Neural crest cell (in vitro differentiated cells): ENCODE measurements around the gene PA2G4. TPM values are rescaled to one million over a fixed set of nuclear protein-coding genes. Genes with fewer than 3 reads are reported as not detected.

Source experiments
- DNase-seq: peaks from one replicate; pipeline ENCODE4 v3.0.0; 2021; ENCODE audit warnings: low read depth, mixed read lengths, low spot score
- H3K27ac Mint-ChIP-seq: one replicate; pipeline ENCODE4 v1.8.0; 2021; ENCODE audit warnings: mild to moderate bottlenecking, mixed read lengths; ENCODE audit not compliant: unreplicated experiment
- H3K27me3 Mint-ChIP-seq: 2 replicates; pipeline ENCODE4 v1.8.0; 2021; ENCODE audit warnings: low read depth, mild to moderate bottlenecking, mixed read lengths
- H3K36me3 Mint-ChIP-seq: 2 replicates; pipeline ENCODE4 v1.8.0; 2021; ENCODE audit warnings: low read depth, mild to moderate bottlenecking, mixed read lengths
- H3K4me1 Mint-ChIP-seq: 2 replicates; pipeline ENCODE4 v1.8.0; 2021; ENCODE audit warnings: mixed read lengths
- H3K4me3 Mint-ChIP-seq: one replicate; pipeline ENCODE4 v1.8.0; 2021; ENCODE audit warnings: mild to moderate bottlenecking, mixed read lengths
- H3K9me3 Mint-ChIP-seq: 2 replicates; pipeline ENCODE4 v1.8.0; 2021; ENCODE audit warnings: mixed read lengths
- CTCF ChIP-seq: fragments of 200-600 bp; sonication (generic); conservative IDR thresholded peaks from 2 replicates; pipeline ENCODE4 v1.5.0; 2021; ENCODE audit warnings: antibody characterized with exemption, mild to moderate bottlenecking
- total RNA-seq: library from RNA; stranded (reverse); gene quantifications from 2 replicates; pipeline ENCODE4 v1.2.1, GENCODE V29; 2021

PA2G4 gene
- total RNA-seq, 1 donor from 2014 or later: 201 TPM

- peaks cover 36% of the 10 kb centered on the region for H3K27me3 Mint-ChIP-seq
- no peak for DNase-seq
- no peaks in the 10 kb centered on the region for H3K36me3 Mint-ChIP-seq
- no peak for TF ChIP-seq CTCF
- H3K4me1 Mint-ChIP-seq: peaks cover 29% of the 10 kb centered on the region
- H3K27ac Mint-ChIP-seq: no peak overlapping the region
- H3K4me3 Mint-ChIP-seq: peak overlapping the region; percentile 96
- no peaks in the 10 kb centered on the region for H3K9me3 Mint-ChIP-seq
Measured at GRCh38 chr12:56078427-56078826, 25.9 kb upstream of the PA2G4 start.

- peak overlapping the region; percentile 91 for H3K27ac Mint-ChIP-seq
- peak overlapping the region; percentile 96 for H3K4me3 Mint-ChIP-seq
- peaks cover 36% of the 10 kb centered on the region for H3K4me1 Mint-ChIP-seq
- H3K27me3 Mint-ChIP-seq: peaks cover 41% of the 10 kb centered on the region
- no peaks in the 10 kb centered on the region for H3K9me3 Mint-ChIP-seq
- DNase-seq: peak; percentile 93
- H3K36me3 Mint-ChIP-seq: no peaks in the 10 kb centered on the region
- TF ChIP-seq CTCF: peak; percentile 77
Measured at GRCh38 chr12:56078931-56079722, 25.2 kb upstream of the PA2G4 start.

- peaks cover 39% of the 10 kb centered on the region for H3K4me1 Mint-ChIP-seq
- peak; percentile 50 for DNase-seq
- peaks cover 41% of the 10 kb centered on the region for H3K27me3 Mint-ChIP-seq
- peak within 1 kb of the TSS; percentile 97 for H3K27ac Mint-ChIP-seq
- TF ChIP-seq CTCF: no peak
- no peaks in the 10 kb centered on the region for H3K9me3 Mint-ChIP-seq
- H3K4me3 Mint-ChIP-seq: peak within 1 kb of the TSS; percentile 96
- H3K36me3 Mint-ChIP-seq: peaks cover 4% of the 10 kb centered on the region
Measured at GRCh38 chr12:56079723-56080555, 24.4 kb upstream of the PA2G4 start, which contains the start of gene ERBB3. Gene ERBB3 (plus strand): TSS chr12:56080165. CDS start chr12:56080301, 136 bp downstream.

- Mint-ChIP-seq H3K4me3 (peak overlapping the region; percentile 96), H3K27ac (peak overlapping the region; percentile 97), H3K9me3 (no peaks in the 10 kb centered on the region), H3K4me1 (peaks cover 43% of the 10 kb centered on the region), H3K27me3 (peaks cover 41% of the 10 kb centered on the region), H3K36me3 (peaks cover 8% of the 10 kb centered on the region)
- peak; percentile 32 for TF ChIP-seq CTCF
- no peak for DNase-seq
Measured at GRCh38 chr12:56080556-56081138, 23.7 kb upstream of the PA2G4 start.
